Amygdala (tissue), 56 donors: ENCODE results near the gene ASB10.
A peak's percentile ranks its signal among the peaks of the same experiment; 100 is the strongest.

ENCODE experiments used
- DNase-seq, 56 donors: peaks; one replicate each; lab custom pipeline; 2025; lab: John Stamatoyannopoulos, UW

Gene ASB10

DNA sequence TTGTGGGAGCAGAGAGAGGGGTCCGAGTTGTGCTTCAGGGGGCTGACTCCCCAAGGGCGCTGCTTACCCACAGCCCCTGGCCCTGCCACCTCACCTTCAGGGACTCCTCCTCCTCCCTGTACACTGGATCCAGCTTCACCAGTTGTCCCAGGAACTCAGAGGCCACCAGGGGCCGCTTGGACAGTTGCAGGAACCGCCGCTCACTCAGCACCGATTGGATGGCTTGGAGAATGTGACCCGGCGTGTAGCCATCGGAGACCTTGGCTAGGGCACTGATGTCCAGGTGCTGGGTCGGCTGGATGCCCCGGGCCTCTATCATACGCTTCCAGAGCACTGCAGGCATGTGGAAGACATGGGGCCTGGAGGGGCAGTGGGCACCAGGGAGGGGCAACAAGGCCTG is 4.5 kb upstream of the ASB10 start:
- DNase-seq = no peak

DNA sequence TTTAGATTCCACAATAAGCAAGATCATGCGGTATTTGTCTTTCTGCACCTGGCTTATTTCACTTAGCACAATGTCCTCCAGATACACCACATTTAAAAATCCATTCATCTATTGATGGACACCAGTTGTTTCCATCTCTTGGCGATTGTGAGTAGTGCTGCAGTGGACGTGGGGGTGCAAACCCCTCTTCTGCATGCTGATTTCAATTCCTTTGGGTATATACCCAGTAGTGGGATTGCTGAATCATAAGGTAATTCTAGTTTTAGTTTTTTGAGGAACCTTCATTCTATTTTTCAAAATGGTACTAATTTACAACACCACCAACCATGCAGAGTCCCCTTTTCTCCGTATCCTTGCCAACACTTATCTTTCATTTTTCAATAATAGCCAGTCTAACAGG is 2.0 kb upstream of the ASB10 start:
- no peak for DNase-seq

DNA sequence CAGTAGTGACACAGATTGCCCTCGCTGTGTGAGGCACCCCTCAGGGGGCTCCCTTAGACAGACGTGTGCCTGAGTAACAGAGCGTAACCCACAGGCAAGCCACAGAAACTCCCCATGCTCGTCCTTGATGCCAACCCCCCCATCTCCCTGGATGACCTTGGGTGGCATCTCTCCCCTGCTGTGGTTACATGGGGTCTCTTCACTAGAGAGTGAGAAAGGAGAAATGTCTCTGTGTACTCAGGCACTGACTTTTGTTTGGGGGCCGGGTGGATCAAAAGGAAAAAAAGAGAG is 1.1 kb upstream of the ASB10 start:
- no peak for DNase-seq

DNA sequence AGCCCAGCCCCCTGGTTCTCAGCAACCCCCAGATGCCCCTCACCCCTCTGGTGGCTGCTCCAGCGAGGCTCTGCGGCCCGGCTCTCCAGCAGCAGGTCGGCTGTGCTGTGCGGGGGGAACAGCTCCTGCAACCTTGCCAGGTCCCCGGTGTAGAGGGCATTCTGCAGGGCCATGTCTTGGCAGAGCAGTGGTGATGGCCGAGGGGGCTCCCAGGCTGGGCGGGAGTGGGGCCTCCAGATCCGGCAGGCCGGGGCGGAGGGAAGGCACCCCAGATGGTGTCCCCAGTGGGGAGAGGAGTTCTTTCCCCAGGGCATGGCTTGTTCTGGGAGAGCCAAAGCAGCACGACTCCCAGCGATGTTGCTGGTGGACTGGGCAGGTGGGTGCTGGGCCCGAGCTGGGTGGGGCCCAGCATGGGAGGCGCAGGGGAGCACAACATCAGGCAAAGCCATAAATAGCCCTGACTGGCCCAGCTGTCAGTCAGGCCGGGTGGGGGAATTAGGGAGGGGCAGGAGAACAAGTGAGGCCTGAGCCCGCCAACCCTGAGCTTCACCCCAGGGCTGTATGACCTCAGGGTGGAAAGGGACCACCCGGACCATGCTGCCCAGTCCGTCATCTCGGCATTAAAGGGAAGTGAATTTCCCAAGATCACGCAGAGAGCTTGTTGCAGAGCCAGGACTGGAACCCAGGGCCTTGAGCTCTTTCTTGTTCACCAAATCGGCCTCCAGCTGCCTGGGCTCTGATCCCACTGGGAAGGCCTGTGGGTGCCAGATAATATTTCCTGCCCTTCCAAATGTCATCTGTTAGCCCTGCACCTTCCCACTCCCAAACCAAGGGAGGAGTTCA is 580 bp upstream of the ASB10 start:
- DNase-seq = no peak

DNA sequence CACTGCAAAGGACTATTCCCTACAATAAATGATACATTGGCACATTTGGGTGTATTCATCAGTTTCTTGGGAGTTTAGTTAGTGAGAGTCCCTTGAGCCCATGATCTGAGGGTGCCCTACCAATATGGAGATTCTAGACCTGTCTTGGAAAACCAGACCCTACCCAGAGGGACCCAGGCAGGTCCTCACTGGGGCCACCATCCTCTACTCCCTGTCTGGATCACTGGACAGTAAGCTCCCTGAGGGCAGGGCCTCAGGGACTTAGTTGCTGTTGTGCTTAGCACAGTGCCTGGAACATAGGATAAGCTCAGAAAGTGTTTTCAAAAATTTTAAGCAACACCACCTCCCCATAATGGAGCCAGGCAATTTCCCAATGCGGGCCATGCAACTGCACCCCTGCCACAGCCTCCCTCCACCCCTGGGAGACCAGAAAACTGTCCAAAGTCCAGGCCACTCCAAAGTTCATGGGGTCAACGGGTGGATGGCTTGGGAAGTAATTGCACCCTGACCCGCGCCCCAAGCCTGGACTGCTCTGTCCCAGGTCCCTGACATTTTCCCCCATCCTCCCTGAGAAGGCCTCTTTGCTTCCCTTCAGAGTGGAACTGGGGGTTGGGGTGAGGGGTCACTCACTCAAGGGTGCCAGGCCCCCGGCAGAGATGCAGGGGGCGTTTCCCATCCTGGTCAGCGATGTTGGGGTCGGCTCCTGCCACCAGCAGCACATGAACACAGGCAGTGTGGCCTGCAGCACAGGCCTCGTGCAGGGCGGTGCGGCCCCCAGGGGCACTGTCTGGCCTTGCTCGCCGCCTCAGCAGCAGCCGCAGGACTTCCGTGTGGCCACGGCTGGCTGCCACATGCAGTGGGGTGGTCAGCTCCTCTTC is 1.0 kb downstream of the ASB10 start:
- no peak for DNase-seq

DNA sequence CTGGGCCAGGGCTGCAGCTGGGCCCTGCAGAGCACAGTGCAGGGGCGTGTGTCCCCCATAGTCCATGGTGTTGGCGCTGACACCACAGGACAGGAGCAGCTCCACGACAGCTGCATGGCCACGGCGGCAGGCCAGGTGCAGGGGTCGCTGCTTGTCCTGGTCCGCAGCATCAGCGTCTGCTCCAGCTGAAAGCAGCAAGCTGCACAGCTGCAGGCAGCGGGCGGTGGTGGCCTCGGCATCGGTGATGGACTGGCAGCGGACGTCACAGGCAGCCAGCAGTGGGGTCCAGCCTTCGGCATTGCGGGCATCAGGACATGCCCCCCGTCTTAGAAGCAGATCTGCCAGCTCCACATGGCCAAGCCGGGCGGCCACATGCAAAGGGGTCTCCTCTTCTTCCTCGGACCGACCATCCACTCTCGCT is 6.0 kb downstream of the ASB10 start:
- DNase-seq = peak in 1 of 56 donors; percentile 23

DNA sequence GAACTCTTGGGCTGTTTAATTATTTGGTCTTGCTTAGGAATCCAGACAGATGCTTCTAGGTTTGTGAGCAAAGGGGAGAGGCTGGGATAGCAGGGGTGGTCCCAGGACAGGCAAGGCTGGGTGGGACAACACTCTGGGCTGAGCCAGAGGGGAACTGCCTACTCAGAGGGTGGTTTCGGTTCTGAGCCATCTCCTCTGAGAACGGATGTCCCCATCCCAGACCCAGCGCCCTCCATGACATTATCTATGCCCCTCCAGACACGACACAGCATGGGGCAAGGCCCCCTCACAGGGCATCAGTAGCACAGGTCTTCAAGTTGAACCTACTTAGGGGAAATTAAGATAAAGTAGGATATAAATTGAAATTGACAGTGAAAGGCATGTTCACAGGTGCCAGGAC is 7.1 kb downstream of the ASB10 start:
- DNase-seq = no peak

DNA sequence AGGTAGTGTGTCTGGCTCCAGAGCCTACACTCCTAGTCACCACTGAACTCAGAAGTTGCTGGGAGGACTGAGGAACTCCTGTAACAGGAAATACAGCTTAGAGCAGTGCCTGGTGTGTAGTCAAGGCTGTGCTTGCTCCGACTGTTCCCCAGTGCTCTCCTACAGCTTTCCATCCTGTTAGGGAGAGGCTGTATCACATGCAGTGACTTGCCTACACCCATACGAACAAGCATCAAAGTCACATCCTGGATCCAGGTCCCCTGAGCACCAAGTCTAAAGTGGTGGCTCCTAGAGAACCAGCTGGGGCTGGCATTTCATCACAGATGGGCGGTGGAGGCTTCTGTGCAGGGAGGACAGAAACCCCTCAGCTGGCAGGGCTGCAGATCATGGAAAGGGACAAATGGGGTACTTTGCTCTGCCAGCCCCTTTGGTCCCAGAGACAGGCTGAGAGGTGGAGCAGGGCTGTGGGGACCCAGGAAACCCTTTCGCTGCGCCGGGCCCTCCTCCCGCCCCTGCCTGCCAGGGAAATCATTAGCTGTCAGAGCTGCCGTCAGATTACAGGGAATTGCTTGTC is 7.7 kb downstream of the ASB10 start:
- DNase-seq = no peak

DNA sequence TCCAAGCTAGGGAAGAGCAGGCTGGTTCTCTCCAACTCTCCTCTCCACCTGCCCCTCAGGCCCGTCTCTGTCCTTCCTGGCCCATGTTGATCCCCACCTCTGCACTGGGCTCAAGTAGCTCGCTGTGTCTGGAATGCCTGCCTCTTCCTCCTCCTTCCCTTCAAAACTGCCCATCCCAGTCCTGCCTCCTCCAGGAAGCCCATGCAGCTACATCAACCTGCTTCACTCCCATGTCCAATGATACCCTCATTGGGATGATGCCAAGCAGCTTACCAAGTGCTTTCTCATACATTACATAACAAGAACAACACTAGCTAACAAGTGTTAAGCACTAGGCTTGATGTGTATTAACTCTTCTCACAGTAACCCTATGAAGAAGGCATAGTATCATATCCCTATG is 8.2 kb downstream of the ASB10 start:
- no peak for DNase-seq

DNA sequence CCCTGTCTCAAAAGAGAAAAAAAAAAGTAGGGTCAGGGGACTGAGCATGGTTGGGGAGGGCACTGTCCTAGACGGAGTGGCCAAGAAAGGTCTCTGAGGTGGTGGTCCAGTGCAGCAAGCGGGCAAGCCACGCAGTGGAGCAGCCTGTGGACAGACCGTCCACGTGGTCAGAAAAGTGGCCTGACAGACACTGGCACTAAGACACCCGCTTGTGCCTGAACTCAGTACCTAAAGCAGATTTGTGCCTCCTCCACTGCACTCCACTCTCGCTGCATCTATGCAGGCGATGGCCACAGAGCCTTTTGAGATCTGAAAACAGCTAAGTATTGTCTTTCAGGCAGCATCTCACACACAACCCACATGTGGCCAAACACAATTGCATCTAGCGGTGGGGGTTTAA is 8.8 kb downstream of the ASB10 start:
- DNase-seq = no peak

DNA sequence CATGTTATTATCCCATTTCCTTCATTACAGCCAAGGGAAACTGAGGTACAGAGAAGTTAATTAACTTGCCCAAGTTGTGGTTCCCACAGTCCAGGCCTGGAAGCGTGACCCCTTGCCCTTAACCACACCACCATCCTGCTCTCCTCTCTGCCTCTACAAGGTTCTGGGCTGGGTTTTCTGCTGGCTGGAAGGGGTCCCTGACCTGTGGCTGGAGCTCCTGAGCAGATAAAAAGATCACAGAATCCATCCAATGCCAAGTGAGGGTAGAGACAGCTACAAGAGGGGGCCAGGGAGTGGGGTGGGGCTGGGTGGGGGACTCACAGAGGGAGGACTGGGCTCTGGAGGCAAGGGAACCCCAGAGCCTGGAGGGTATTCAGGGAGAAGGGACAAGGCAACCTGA is 9.7 kb downstream of the ASB10 start:
- DNase-seq = no peak

DNA sequence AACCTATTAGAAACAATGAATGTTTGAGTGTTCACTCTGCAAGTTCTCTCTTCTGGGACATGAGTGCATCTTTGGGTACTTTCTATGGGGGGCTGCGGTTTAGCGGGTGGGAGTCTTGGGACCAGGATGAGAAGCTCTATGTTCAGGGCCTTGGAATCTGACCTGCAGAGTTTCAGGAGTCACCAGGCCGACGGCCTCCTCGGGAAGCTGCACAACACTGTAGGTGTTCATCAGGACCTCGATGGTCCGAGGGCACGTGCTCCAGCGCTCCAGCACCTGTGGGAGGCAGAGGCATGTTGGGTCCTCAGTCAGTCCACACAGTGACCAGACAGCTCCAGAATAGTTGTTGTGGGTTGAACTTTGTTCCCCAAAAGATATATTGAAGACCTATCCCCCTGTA is 10.6 kb downstream of the ASB10 start:
- no peak for DNase-seq

DNA sequence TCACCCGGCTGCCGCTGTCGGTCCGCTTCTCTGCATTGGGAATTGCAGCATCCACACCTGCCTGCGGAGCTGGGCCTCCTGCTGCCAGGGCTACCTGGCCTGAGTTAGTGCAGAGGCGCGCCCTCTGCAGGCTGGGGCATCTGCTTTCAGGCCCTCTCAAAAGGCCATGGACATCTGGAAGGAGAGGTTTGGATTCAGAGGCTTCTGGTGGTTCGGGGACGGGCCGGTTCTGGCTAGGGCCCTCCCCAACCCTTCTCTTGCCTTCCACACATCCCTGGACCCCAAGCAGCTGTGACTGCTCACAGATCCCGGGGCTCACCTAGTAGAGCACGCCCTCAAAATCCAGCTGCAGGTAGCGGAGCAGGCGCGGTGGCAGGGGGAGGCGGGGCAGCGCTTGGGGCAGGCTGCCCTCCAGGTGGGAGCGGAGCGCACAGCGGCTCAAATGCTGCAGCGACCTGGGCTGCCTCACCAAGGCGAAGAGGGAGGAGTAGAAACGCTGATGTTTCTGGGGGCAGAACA is 11.2 kb downstream of the ASB10 start:
- no peak for DNase-seq

DNA sequence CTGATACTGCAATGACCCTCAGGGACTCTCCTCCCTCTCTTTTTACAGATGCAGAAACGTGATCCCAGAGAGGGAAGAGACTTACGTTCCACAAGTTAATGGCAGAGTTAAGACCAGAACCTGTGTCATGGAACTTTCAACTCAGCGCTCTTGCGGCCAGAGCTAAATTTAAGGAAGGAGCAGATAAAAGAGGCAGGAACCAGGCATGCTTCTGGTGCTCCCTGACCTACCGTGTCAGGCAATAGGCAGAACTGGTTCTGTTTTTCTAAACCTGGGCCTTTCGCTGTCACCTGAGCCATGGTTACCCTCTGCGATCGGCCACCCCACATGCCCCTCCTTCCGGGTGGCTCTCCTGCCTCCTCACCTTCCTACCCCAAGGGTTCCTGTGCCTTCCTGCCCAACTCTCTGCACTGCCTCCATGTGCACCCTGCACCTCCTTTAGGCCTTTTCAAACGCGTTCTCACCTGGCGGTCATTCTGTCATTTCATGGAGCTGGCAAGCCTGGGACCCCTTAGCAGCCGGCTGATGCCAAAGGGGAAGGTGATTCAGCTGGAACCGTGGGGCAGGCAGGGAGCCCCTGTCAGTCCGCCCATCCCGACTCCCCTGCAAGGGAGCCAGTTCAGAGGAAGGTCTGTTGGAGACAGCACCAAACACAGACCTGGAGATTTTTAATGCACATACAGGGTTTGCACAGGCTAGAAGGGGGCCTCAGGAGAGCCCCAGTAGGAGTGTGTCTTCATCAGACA is 11.8 kb downstream of the ASB10 start:
- no peak for DNase-seq

DNA sequence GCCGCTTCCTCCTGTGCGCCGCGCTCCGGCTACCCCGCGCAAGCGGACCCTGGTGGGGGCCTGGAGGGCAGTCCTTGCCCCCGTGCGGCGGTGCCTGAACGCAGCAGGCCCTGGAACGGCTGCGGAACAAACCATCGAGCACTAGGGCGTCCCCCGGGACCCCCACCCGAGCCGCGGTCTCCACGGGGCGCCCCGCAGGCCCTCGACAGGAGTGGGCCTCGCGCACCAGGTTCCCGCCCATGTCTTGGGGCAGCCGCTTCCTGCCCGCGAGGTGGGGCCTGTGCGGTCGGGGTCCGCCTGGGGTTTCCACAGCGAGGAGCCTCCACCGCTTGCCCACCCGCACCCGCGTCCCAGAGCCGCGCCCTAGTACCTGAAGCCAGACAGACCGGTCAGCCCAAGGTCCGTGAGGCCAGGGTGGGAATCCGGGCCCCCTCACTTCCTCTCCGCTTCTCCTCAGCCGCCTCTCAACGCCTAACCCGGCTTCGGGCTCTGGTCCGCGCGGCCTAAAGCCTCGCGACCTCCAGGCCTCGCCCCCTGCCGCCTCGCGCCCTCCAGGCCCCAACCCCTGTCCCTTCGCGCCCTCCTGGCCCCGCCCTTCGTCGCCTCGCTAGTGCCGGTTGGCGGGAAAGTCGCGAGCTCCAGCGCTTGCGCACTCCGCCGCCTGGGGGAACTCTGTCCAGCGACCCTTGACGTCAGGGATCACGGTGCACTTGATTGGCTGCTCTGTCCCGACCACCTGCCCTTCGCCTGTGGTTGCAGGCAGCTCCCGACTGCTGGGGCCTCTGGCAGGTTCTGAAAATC is 12.6 kb downstream of the ASB10 start:
- peak in 7 of 56 donors; percentile 13 to 45 (median 23) for DNase-seq

DNA sequence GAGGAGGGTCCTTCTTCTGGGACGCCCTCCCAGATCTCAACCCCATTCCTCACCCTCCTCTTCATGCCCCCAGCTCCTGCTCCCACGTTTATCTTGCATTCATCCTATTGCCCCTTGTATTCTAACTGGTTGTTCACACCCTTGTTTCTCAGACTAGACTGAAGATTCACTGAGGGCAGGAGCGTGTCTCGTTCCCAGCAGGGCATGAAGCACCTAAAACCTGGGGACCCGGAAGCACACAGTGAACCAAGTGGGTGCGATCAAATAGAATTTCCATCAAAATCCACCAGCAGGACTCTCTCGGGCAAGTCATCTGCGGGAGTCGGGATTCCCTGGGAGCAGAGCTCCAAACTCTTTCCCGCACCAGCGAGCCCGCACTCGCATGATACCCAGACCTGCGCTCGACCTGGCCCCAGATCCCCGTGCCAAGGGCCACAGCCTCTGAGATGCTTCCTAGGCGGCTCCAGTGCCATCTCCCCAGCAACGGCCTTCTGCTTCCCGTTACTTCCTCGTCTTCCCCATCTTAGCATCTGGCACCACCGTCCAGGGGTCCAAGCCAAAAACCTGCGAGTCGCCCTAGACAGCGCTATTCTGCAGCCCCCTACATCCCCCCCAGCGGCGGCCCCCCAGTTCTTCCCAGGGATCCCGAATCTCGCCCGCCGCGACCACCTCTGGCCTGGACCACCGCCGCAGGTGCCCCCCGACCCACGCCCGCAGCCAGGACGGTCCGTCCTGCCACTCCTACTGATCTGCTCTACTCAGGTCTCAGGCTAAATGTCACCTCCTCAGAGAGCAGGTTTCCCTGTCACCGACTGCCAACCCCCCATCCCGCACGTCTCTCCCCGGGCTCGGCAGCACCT is 13.4 kb downstream of the ASB10 start:
- DNase-seq = no peak

DNA sequence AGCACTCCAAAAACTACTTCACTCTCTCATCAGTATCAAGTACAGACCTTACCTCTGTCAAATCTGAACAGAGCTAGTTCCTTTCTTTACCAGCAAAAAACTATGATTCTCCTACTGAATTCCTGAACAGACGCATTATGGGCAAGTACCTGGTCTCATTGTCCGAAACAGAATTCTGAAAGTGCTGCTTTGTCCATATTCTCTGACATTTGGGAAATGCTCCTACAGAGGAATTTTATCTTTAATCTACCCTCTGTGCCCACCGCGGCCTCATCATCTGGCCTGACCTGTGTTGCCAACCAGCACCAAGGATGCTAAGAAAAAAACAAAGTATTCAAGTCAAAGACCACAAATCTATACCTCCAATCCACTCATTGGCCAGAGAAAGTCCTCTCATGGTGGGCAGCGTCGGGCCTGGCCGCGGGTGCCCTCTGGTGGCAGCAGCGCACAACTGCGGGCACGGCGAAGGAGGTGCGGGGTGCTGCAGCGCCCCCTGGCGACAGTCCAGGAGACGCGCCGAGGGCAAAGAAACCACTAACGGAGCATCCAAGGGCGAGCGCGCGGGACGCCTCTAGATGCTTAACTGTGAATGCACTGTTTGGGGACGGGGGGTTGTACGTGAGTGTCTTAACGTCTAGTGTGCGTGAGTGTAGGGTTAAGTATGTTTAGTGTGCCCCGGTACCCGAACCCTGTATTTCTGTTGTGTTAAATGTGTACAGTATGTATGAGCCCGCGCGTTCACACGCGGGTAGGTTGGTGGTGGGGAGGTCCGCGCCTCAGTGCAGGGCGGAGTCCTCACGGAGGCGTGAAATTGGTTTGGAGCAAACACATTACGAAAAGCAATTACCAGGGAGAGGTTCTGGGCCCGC is 14.5 kb downstream of the ASB10 start:
- peak in 53 of 56 donors; percentile 15 to 86 (median 56) for DNase-seq

DNA sequence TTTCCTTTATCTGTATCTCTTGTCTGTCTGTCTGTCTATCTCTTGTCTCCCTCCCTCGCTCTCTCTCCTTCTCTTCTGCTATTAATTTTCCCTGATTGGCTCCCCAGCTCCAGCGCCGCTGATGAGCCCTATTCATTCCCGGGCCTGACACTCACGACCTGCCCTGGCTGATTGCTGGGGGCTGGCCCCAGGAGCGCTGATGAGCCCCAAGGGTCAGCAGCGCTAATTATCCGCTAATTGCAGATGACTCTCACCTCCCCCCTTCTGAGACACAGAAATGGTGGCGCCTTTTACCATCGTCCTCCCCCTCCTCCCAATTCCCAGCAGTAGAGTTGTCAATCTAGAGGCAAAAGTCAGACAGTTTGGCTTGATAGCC is 18.3 kb downstream of the ASB10 start:
- no peak for DNase-seq
